ENCODE data around the gene LMNA.
A peak's percentile ranks its signal among the peaks of the same experiment; 100 is the strongest.

LMNA gene

DNA sequence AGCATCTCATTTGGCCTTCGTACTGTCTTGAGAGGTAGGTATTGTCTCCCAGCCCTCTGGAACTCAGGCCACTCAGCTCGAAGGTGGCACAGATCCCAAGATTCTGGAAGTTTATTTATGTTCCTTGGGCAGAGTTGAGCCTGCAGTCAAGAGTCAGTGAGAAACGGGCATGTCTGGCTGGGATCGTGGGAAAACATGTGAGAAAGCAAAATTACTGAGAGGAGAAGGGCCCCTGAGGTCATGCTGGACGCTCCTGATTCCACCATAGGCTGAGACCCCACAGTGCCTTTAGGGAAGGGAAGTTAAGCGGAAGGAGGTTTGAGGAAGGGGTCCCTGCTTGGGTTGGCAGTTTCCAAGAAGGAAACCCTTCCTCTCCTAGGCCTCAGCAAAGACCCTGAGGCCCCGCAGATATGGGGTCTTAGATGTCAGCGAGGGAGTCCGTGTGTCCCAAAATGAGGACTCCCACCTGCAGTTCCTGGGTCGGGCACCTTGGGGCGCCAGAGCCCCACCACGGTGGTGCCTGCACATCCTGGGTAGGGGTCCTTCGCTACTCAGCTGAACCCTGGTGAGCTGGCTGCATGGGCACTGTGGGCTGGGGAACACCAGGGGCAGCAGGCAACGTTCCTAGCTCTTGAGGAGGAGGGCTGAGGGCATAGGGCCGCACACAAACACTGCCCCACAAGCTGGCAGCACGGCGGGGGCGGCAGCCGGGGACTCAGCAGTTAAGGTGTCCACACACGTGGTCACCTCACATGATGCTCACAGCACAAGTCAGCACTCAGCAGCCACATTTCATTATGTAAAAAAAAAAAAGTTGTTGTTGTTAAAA is 26.6 kb downstream of the LMNA start:
- DNase-seq (ENCODE audit: low read depth, low spot score) = no peak

DNA sequence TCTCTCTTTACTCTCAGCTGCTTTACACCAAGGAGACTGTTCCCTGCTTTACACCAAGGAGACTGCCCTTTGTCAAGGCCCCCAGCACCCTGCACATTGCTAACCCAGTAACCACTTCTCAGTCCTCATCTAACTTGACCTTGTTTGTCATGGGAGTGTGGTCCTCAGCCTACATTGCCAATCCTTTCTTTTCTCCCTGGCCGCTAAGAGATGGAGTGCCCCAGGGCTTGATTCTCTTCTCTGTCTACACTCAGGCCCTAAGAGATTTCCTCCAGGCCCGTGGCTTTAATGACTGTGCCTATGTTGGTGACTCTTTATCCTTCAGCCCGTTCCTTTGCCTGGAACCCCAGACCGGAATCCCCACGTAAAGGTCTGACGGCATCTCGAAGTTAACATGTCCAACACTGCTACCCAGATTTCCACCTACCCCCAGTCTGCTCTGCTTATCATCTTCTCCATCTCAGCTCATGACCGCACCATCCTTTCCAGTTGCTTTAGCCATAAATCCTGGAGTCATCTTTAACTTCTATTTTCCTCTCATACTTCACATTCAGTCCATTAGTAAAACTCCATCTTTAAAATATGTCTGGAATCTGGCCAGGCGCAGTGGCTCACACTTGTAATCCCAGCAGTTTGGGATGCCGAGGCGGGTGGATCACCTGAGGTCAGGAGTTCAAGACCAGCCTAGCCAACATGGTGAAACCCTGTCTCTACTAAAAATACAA is 29.4 kb downstream of the LMNA start:
- DNase-seq (ENCODE audit: low read depth, low spot score) = no peak

DNA sequence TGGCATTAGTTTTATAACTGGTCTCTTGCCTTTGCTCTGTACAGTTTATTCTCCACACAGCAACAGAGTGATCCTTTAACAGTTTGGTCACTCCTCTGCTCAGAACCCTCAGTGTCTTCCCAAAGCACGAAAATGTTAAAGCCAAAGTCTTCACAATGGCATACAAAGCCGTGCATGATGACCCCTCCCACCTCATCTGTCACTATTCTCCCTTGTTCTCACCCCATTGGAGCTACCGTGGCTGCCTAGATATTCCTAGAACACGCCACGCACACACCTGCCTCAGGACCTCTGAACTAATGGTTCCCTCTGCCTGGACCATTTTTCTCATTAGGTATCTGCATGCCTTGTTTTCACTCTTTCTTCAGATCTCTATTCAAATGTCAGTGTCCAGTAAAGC is 30.2 kb downstream of the LMNA start:
- no peak for DNase-seq (ENCODE audit: low read depth, low spot score)

DNA sequence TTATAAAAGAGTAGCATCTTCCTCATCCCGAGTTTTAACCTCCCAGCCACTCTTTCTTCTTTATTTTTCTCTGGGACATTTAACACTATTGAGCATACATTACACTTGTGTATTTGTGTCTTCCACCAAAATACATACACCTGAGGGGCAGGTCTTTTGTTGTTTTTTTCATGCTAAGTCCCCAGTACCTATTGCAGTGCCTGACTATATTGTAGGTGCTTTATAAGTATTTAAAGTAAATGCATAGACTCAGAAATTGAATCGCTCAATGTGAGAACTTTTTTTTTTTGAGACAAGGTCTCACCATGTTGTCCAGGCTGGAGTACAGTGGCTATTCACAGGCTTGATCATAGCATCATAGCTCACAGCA is 31.1 kb downstream of the LMNA start:
- DNase-seq (ENCODE audit: low read depth, low spot score) = no peak

DNA sequence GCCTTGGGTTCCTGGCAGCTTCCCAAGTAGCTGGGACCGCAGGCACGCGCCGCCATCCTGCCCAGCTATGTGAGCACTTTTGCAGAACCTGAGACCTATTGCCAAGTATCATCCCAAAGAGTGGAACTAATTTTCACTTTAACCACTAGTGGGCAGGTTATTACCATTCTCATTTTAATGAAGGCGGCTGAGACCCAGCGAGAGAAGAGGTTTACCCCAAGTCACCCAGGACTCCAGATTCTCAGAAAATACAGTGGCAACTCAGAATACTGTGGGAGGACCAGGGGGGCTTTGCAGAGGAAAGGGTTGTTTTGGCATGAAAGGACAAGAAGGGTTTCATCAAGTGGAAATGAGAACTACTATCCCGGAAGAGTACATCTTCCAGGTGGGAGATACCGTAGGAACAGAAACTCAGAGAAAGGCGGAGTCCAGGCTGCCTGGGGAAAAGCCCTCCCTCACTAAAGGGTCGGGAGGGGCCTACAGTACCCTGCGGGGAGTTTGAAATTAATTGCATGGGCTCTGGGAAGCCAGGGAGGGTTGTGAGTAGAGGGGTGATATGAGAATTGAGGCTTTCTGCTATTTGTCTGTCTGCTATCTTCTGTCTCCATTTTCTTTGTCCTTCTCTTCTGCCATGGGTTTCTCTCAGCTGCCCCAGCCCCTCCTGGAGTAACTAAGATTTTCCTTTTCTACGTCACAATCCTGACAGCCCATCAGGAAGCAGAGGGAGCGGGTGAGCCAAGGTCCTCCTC is 31.7 kb downstream of the LMNA start:
- peak; percentile 80 for DNase-seq (ENCODE audit: low read depth, low spot score)

DNA sequence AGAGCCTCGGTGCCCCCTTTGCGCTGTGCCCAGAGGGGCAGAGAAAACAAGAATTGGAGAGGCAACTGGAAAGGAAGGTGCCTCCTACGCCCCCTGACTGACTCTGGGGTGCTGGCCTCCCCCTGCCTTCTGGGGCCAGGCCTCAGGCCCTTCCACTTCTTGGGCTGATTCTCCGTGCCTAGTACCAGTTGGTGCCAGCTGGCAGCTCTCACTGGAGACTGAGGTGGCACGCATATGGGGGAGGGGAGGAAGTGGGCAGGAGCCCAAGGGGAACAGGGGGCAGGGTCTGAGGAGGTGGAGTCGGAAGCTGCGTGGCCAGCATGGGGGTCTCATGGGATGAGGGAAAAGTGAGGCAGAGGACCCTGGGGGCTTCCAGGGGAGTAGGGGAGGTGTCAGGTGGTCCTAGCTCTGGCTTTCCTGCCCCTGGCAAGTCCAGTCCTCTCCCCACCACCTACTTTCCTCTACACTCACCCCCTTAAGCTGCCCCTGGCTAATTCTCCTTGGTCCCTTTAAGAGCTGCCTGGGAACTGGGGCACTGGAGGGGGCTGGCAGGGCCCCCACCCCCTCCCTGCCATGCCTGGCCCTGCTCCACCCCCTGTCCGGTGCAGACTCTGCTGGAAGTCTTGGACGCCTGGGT is 32.4 kb downstream of the LMNA start:
- DNase-seq (ENCODE audit: low read depth, low spot score) = no peak

DNA sequence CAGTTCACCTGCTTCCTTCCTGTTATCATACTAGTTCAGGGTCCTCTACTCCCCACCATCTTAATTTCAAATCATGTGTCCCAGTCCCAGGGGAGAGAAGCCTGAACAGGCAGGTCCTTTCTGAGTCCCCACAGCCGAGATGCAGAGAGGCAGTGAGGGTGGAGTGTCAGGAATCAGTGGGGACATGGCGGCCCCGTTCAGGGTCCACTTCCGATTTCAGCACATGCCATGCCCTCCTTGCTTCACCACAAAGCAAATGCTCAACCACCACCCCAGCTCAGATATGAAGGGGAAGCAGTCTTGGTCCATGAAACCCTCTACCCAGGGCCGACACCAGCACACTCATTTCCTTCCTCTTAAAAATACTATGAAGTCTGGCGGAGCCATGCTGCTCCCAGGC is 33.7 kb downstream of the LMNA start:
- no peak for DNase-seq (ENCODE audit: low read depth, low spot score)

DNA sequence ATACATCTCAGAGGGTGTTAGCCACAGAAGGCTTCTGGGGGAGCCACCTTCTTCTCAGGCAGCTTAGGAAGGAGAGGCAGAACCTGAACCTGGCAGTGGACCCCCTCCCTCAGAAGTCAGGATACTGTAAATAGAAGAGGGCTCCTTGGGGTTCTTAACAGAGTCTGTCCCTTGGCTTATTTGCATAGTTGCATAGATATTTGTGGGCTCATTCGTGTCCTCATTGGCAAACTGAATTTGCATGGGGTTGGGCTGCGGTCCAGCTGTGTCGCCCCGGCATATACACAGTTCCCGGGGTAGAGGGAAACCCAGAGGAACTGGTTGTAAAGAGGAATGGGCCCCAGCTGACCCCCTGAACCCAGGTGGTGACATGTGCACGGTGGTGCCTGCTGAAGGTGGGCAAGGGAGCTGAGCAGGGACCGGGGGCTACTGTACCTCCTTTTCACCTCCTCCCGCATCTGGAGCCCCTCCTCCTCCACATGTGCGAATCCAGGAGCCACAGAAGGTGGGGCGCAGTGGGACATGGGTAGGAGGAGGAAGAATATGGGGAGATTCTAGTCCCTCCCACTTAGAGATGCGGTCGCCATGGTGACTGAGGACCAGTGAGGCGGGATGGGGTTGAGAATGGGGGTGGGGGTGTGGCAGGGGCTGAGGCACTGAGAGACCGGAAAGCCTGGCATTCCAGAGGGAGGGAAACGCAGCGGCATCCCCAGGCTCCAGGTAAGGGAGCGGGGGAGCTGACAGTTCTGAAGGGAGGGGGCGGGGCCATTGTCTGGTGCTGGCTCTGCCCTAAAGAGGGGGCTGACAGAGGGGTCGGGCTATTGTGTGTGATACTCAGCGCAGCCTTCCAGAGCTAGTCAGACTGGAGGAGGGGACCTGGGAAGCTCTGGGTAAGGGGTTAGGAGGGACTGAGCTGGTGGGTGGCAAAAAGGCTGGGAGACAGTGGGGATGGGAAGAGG is 35.1 kb downstream of the LMNA start:
- no peak for DNase-seq (ENCODE audit: low read depth, low spot score)

DNA sequence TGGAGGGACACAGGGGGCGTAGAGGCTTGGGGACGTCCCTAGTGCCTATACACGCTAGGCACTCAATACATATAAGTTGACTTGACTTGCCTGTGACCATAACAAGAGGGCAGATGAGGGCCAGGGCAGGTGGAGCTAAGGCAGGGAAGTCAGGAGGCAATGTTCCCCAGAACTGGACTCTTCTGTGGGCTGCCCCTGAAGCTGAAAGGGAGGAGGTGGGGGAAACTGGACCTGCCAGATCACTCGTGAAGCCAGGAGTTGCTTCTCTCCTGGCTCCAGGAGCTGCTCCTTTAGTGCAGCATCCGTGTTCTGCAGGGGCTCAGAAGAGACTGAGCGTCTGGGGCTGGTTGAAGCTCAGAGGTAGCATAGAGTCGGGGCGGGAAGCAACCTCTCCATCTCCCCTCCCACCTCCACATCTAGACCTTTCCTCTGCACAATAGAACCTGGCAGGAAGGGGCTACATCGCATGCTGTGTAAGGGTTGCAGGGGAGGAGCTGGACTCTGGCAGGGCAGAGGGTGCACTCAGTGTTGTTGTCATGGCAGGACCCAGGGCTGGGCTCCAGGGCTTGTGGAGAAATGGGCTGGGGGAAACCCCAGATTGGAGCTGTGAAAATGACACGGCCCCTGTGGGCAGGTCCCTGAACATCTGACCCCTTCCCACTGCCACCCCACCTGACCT is 36.0 kb downstream of the LMNA start:
- DNase-seq (ENCODE audit: low read depth, low spot score) = no peak

DNA sequence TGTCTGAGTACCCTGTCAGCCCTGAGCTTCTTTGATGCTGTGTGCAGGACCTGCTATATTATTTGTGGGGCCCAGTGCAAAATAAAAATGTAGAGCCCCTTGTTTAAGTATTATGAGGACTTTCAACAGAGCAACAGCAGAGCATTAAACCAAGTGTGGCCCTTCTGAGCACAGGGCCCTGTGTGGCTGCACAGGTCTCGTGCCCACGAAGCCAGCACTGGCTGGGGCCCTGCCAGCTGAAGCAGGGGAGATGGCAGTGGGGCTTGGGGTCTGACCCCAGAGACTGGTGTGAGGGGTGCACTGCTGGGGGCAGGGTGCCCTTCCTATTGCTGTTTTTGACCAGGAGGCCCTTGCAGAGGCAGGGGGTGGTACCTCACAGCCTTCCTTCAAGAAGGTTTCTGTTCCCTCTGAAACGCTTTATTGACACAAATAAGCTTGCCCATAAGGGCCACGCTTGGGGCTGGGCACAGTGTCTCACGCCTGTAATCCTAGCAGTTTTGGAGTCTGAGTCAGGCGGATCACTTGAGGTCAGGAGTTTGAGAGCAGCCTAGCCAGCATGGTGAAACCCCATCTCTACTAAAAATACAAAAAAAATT is 36.7 kb downstream of the LMNA start:
- DNase-seq (ENCODE audit: low read depth, low spot score) = no peak

DNA sequence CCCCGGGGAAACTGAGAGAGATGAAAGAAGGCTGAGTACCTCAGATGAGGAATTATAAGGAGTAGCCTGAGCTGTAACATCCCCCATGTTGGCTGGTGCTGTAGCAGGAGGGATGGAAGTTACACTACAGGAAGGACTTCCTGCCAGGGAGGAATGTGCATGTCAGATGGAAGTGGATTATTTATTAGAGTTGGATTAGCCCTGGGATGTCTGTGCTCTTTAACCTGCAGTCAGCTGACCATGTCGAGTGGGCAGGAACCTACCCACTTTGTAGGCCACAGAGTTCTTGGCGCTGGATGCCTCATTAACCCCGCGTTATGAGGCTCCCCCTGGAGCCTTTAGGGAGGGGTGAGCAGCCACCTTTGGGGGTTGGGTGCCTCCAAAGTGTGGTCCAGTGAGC is 38.1 kb downstream of the LMNA start:
- no peak for DNase-seq (ENCODE audit: low read depth, low spot score)

DNA sequence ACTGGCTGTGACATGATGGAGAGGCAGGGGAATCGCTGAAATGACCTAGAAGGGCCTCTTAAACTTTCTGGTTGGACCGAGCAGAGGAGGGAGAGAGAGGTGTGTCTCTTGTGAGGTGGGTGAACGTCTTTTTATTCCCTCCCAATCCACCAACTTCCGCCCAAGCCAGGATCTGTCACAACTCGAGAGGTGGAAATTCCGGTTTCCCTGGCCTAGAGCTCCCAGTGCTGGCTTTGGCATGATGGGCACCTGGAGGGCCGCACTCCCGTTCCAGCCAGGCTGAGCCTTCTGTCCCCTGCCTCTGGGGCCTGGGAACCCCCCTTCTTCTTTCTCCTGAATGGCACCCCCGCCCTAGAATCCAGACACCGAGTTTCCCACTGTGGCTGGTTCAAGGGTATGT is 38.9 kb downstream of the LMNA start, which contains the start of gene SEMA4A:
TSS of gene SEMA4A (plus strand) at position 224 of the 400 bp plus-strand sequence. CDS start 994 bp downstream, outside the sequence.
- DNase-seq (ENCODE audit: low read depth, low spot score) = no peak

DNA sequence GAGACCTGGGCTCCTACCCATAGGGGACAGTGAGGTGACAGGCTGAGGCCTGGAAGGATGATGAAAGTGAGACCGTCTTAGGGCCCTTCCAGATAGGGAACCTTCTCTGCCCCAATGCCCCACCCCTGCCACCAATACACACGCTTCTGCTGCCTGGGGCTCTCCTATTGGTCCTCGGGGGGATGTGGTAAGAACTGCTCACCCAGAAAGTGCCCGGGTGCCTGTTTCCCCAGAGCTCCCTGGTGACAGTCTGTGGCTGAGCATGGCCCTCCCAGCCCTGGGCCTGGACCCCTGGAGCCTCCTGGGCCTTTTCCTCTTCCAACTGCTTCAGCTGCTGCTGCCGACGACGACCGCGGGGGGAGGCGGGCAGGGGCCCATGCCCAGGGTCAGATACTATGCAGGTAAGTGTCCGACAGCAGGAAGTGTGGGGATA is 39.8 kb downstream of the LMNA start:
- DNase-seq (ENCODE audit: low read depth, low spot score) = no peak

DNA sequence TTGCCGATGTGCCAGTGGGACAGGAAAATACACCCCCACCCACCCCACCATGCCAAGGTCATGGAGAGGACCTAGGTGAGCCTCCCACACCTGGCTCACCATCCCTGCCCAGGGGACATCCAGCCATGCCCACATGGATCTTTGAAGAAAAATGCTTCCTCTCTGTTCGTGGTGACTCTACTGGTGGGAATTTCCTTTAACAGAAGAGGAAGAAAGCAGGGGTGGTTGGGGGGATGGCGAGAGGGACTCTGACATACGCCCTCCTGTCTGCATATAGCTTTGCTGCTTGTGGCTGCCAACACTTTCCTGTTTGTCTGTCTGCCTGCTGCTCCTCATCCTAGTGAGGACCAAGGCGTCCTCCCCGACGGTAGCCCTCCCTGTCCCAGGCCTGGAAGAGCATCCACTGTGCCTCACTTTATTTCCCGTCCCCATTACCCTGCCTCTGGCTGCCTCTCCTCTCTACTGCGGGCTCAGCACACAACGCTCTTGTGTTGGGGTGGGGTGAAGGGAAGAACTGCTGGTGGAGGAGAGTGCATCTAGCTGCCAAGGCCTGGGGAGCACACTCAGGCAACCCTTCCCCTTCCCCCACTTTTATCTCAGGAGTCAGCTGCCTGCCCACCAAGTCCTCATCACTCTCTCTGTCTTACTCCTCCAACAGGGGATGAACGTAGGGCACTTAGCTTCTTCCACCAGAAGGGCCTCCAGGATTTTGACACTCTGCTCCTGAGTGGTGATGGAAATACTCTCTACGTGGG is 41.4 kb downstream of the LMNA start:
- DNase-seq (ENCODE audit: low read depth, low spot score) = no peak

DNA sequence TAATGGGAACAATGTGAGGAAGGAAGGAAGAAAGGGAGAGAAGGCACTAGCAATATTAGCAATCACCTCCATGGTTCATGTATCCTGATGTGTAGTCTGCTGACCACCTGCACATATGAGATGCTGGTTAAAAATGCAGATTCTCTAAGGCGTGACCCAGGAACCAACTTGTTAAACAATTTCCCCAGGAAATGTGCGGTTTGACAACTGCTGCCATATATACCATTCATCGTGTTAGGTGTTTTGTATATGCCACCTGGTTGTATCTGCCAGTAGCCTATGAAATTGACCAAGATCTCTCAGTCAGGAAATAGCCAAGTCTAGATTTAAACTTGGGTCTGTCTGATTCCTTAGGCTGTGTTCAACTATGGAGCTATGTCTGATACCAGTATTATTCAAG is 43.0 kb downstream of the LMNA start:
- no peak for DNase-seq (ENCODE audit: low read depth, low spot score)

DNA sequence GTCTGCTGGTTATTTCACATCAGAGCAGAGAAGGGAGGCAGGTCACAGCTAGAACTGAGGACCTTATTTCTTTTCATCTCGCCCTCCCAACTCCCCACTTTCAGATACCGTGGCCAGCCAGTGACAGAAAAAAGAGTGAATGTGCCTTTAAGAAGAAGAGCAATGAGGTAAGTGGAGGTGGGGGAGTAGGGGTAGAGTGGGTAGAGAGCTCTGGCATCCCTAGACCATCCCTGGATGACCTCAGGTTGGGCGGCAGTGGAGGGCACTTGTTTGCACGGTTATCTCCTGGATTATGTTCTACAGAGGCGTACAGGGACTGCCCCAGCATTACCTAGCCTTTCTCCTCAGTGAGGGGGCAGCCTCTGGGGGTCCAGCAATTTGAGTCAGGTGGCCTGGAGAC is 43.5 kb downstream of the LMNA start:
- no peak for DNase-seq (ENCODE audit: low read depth, low spot score)

DNA sequence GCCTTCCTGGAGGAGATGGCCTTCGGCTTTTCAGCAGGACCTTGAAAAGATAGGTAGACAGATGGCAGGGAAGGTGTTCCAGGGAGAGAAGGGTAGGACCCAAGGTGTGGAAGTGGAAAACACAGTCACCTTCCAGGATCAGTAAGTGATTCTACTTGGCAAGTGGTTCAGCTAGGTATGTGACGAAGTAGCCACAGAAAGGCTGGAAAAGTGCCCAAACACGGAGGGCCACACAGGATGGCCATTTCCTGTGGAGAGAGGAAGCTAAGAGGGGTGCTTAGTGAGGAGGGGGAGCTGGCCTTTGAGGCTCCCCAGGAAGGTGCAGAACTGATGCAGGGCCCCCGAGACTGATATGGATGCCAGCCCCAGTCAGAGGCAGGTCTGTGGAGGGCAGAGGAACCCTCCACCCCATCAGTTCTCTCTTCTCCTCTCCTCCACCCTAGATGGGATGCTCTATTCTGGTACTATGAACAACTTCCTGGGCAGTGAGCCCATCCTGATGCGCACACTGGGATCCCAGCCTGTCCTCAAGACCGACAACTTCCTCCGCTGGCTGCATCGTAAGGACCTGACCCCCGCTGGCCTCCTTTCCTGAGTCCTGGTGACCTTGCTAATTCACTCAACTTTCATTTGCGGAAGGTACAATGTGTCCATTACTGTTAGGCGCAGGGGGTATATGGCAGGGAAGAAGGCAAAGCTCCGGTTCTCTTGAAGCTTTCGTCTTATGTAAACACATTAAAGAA is 45.7 kb downstream of the LMNA start:
- no peak for DNase-seq (ENCODE audit: low read depth, low spot score)

DNA sequence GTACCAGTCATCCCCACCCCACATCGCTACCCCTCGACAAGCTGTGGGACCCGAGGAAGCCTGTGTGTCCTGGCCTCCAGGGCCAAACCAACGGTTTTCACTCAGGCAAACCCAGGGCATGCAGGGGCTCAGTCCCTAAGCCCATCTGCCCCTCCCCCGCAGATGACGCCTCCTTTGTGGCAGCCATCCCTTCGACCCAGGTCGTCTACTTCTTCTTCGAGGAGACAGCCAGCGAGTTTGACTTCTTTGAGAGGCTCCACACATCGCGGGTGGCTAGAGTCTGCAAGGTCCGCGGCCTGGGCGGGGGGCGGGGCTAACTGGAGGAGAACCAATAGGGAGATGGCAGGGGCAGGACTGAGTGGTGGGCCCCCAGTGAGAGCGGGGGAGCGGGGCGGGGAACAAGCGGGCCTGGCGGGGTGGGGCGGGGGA is 46.2 kb downstream of the LMNA start:
- peak; percentile 47 for DNase-seq (ENCODE audit: low read depth, low spot score)
